Measurements from ENCODE around the gene WDR4.

DNA sequence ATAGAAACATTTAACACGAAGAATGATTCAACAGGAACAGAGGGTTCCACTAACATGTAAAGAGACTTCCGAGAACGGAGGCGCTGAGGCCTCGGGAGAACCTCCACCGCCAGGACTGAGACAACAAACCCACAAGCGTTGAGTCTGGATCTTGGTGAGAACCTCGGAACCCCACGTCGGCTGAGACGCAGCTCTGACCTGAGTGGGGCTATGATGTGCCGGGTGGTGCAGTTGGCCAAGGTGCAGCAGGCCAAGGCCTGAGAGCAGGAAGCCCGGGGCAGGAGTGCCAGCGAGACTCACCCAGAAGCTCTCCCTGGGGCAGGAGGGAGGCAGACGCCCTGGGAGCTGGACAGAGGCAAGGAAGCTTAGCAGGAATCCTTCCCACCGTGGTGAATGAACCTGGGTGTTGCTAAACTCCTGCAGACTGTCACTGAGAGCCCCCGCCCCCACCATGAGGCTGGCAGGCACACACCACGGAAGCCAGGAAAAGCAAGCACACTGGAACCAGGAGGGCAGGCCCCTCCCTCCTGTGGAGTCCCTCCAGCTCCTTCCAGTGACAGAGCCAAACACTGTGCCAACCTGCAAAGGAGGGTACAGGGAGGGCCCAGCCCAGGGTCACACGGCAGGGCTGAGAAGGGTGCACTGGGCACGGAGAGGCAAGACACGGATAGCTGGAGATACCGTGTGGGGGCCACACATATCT lies 34.8 kb downstream of the WDR4 start:
- TF ChIP-seq PPARA (CRISPR knock-in tag; IDR thresholded peaks at IDR 0.05; ENCODE audit: borderline replicate concordance) (no peak), ZNF70 (CRISPR knock-in tag; IDR thresholded peaks at IDR 0.05) (no peak), ZNF8 (CRISPR knock-in tag; IDR thresholded peaks at IDR 0.05) (no peak), ZFP3 (CRISPR knock-in tag; IDR thresholded peaks at IDR 0.05) (no peak), GLIS3 (CRISPR knock-in tag; IDR thresholded peaks at IDR 0.05) (no peak), ARNTL (CRISPR knock-in tag; IDR thresholded peaks at IDR 0.05; ENCODE audit: borderline replicate concordance, low read depth) (no peak), PATZ1 (CRISPR knock-in tag; IDR thresholded peaks at IDR 0.05; ENCODE audit: borderline replicate concordance) (no peak)

Measured in SK-N-SH treated with all-trans-retinoic acid at 6 μM for 48 hours (cell line).